Lung (tissue), 12 donors: ENCODE results near the gene TRIM7. TPM values are rescaled to one million over a fixed set of nuclear protein-coding genes. Genes with fewer than 3 reads are reported as not detected.

ENCODE experiments used
- ATAC-seq: fragments of 200-7000 bp; cut with Tn5 transposase; one replicate; pipeline ENCODE4 v1.9.1; 2020; ENCODE audit warnings: moderate number of reproducible peaks; ENCODE audit not compliant: insufficient read depth, low FRiP score
- DNase-seq, 3 donors: peaks; one replicate each; pipeline ENCODE4 v3.0.0-alpha.2; 2013 to 2017
- H3K27ac ChIP-seq, 2 donors: one replicate each; pipeline ENCODE4 v1.5.1; 2013; ENCODE audit warnings: mild to moderate bottlenecking in 2 of 2, moderate library complexity in 2 of 2, control low read depth in 1 of 2, inconsistent platforms in 1 of 2, low read depth in 1 of 2, low read length in 1 of 2
- H3K27me3 ChIP-seq, 3 donors: one replicate each; pipeline ENCODE4 v1.5.1; 2013; ENCODE audit warnings: low read length in 2 of 3; ENCODE audit not compliant: control insufficient read depth in 3 of 3, insufficient read depth in 3 of 3
- H3K36me3 ChIP-seq, 4 donors: one replicate each; pipeline ENCODE4 v1.5.1; 2013; ENCODE audit warnings: low read length in 4 of 4, mild to moderate bottlenecking in 1 of 4, moderate library complexity in 1 of 4; ENCODE audit not compliant: control insufficient read depth in 4 of 4, insufficient read depth in 4 of 4
- H3K4me1 ChIP-seq, 5 donors: one replicate each; pipeline ENCODE4 v1.5.1; 2013; ENCODE audit warnings: low read length in 5 of 5, mild to moderate bottlenecking in 2 of 5, moderate library complexity in 1 of 5; ENCODE audit not compliant: control insufficient read depth in 5 of 5, insufficient read depth in 5 of 5
- H3K4me3 ChIP-seq: one replicate; pipeline ENCODE4 v1.5.1; 2013; ENCODE audit warnings: mild to moderate bottlenecking, control low read depth, moderate library complexity
- H3K9ac ChIP-seq, 2 donors: one replicate each; pipeline ENCODE4 v1.5.1; 2013; ENCODE audit warnings: low read length in 2 of 2, control low read depth in 1 of 2; ENCODE audit not compliant: insufficient read depth in 1 of 2
- H3K9me3 ChIP-seq, 4 donors: one replicate each; pipeline ENCODE4 v1.5.1; 2013; ENCODE audit warnings: low read length in 3 of 4, mild to moderate bottlenecking in 1 of 4, moderate library complexity in 1 of 4; ENCODE audit not compliant: control insufficient read depth in 4 of 4, insufficient read depth in 3 of 4
- CTCF ChIP-seq: IDR thresholded peaks from 2 replicates; pipeline ENCODE4 v1.5.1; 2012; ENCODE audit warnings: mild to moderate bottlenecking; ENCODE audit errors: control extremely low read depth, extremely low read depth
- WGBS, 2 donors: extraction: QIAGEN DNeasy Blood & Tissue Kit; methylation state at CpG; one replicate each; pipeline ENCODE4 v1.1.7; 2013; 5-methylcytosine and 5-hydroxymethylcytosine counted together
- polyA plus RNA-seq, 2 donors: library from polyadenylated mRNA; stranded (reverse); fragments of 200-250 nt; gene quantifications; one replicate each; pipeline ENCODE4 v1.2.1, GENCODE V29; 2013
- total RNA-seq, 2 donors: library from RNA; depleted of rRNA in 1 of 2; stranded (reverse); fragments of >200 nt in 1 of 2; gene quantifications; one replicate each; pipeline ENCODE4 v1.2.1, GENCODE V29; 2014 to 2021
- donor health status: control.
- donor health status: control.
- donor health status: Bipolar disorder and iron deficiency.
- donor health status: healthy.
- donor health status: DM: yes; HTN: yes; CAD: no.

Gene TRIM7
- total and polyA plus RNA-seq, 4 donors: 0.46 to 3.8 (median 2.4) TPM

GRCh38 chr5:181153814-181154213 lies 51.2 kb downstream of the TRIM7 start:
- DNase-seq (no peak), ATAC-seq (no peak)
- Histone ChIP-seq H3K9me3 (no peaks in the 10 kb centered on the region), H3K27ac (no peak overlapping the region), H3K36me3 (no peaks in the 10 kb centered on the region), H3K27me3 (peaks cover 0 to 15% (median 0%) of the 10 kb centered on the region in 3 donors), H3K4me3 (no peak overlapping the region), H3K4me1 (no peaks in the 10 kb centered on the region), H3K9ac (no peak overlapping the region)
- no peak for TF ChIP-seq CTCF
- 31 to 53% methylated on average over 5 of the region's 5 CpGs for WGBS, 2 donors

- Histone ChIP-seq H3K36me3 (no peaks in the 10 kb centered on the region), H3K27me3 (peaks cover 0 to 11% (median 0%) of the 10 kb centered on the region in 3 donors), H3K27ac (no peak overlapping the region), H3K9me3 (no peaks in the 10 kb centered on the region), H3K9ac (no peak overlapping the region), H3K4me1 (no peaks in the 10 kb centered on the region), H3K4me3 (no peak overlapping the region)
- no peak for ATAC-seq
- no peak for TF ChIP-seq CTCF
- DNase-seq: no peak
- WGBS, 2 donors: 79% methylated on average over 9 of the region's 9 CpGs
Observed at GRCh38 chr5:181152406-181152805, 52.6 kb downstream of the TRIM7 start.

- Histone ChIP-seq H3K36me3 (no peaks in the 10 kb centered on the region), H3K9me3 (no peaks in the 10 kb centered on the region), H3K4me1 (no peaks in the 10 kb centered on the region), H3K4me3 (no peak overlapping the region), H3K27ac (no peak overlapping the region), H3K27me3 (peaks cover 0 to 3% (median 0%) of the 10 kb centered on the region in 3 donors), H3K9ac (no peak overlapping the region)
- ATAC-seq (no peak), DNase-seq (no peak)
- WGBS, 2 donors: 26 to 39% methylated on average over 9 of the region's 9 CpGs
- no peak for TF ChIP-seq CTCF
Observed at GRCh38 chr5:181151146-181151545, 53.9 kb downstream of the TRIM7 start.
